Testis (tissue), 3 donors: ENCODE results near the gene PTTG2. TPM values are rescaled to one million over a fixed set of nuclear protein-coding genes. Genes with fewer than 3 reads are reported as not detected.

Experiments used
- DNase-seq: peaks from one replicate; pipeline ENCODE4 v3.0.0-alpha.2; 2019
- H3K27ac ChIP-seq, 2 donors: fragments of 200-600 bp; sonication (generic); one replicate each; pipeline ENCODE4 v1.5.1; 2019
- H3K27me3 ChIP-seq: fragments of 200-600 bp; sonication (generic); one replicate; pipeline ENCODE4 v1.5.1; 2019
- H3K36me3 ChIP-seq: fragments of 200-600 bp; sonication (generic); one replicate; pipeline ENCODE4 v1.5.1; 2017; ENCODE audit warnings: low read depth; ENCODE audit errors: missing control alignments
- H3K4me1 ChIP-seq: fragments of 200-600 bp; sonication (generic); one replicate; pipeline ENCODE4 v1.5.1; 2019
- H3K4me3 ChIP-seq, 2 donors: fragments of 200-600 bp; sonication (generic); one replicate each; pipeline ENCODE4 v1.5.1; 2017 to 2019
- H3K9me3 ChIP-seq: fragments of 200-600 bp; sonication (generic); one replicate; pipeline ENCODE4 v1.5.1; 2017
- POLR2A ChIP-seq: fragments of 450-650 bp; IDR thresholded peaks from one replicate; pipeline ENCODE4 v1.6.1; 2017; ENCODE audit warnings: antibody characterized with exemption, mild to moderate bottlenecking, moderate library complexity
- WGBS, 2 donors: methylation state at CpG; one replicate each; pipeline ENCODE4 v1.1.5; 2018; 5-methylcytosine and 5-hydroxymethylcytosine counted together
- intact Hi-C: fragments of 100-400 bp; cut with DNase I; formaldehyde crosslinking; loops from one replicate; pipeline ENCODE4 v1.15.1; 2023; ENCODE audit warnings: low total_unique reads
- polyA plus RNA-seq: library from polyadenylated mRNA; stranded (reverse); fragments of 350-450 nt; fragmentation: Illumina TruSeq; extraction: RNeasy Lipid Tissue Mini Kit (QIAGEN cat#74804); gene quantifications from one replicate; pipeline ENCODE4 v1.2.3, GENCODE V29; 2014; ENCODE audit warnings: low read depth, low replicate concordance; ENCODE audit not compliant: insufficient read depth
- total RNA-seq, 2 donors: library from RNA; depleted of rRNA; stranded (reverse); fragments of >200 nt; gene quantifications; one replicate each; pipeline ENCODE4 v1.2.3, GENCODE V29; 2016
- TF ChIP-seq, protein P1 (sequence below), 3 experiments: fragments of 450-650 bp in 2 of 3; fragments of 200-600 bp in 1 of 3; sonication (generic) in 1 of 3; IDR thresholded peaks; one replicate each; pipeline ENCODE4 v1.5.1; 2016 to 2019; ENCODE audit warnings: antibody characterized with exemption in 3 of 3, mild to moderate bottlenecking in 2 of 3, moderate library complexity in 1 of 3

Gene PTTG2
- total and polyA plus RNA-seq, 3 donors from 2014 or later, result 0.50 TPM; not detected in 2

- H3K9me3 ChIP-seq, result no peaks in the 10 kb centered on the region
- DNase-seq, result no peak
- WGBS, 2 donors, result 88 to 97% methylated on average over 7 of the region's 7 CpGs
- H3K27ac ChIP-seq, result no peak overlapping the region
- H3K4me3 ChIP-seq, result no peak overlapping the region
- H3K27me3 ChIP-seq, result no peaks in the 10 kb centered on the region
- H3K36me3 ChIP-seq, result no peaks in the 10 kb centered on the region
- TF ChIP-seq, protein P1, sequence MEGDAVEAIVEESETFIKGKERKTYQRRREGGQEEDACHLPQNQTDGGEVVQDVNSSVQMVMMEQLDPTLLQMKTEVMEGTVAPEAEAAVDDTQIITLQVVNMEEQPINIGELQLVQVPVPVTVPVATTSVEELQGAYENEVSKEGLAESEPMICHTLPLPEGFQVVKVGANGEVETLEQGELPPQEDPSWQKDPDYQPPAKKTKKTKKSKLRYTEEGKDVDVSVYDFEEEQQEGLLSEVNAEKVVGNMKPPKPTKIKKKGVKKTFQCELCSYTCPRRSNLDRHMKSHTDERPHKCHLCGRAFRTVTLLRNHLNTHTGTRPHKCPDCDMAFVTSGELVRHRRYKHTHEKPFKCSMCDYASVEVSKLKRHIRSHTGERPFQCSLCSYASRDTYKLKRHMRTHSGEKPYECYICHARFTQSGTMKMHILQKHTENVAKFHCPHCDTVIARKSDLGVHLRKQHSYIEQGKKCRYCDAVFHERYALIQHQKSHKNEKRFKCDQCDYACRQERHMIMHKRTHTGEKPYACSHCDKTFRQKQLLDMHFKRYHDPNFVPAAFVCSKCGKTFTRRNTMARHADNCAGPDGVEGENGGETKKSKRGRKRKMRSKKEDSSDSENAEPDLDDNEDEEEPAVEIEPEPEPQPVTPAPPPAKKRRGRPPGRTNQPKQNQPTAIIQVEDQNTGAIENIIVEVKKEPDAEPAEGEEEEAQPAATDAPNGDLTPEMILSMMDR (IDR thresholded peaks at IDR 0.05), result no peak
- TF ChIP-seq POLR2A, result no peak
- H3K4me1 ChIP-seq, result no peaks in the 10 kb centered on the region
- intact Hi-C loops, result no loop called here
Observed at GRCh38 chr4:37924946-37925345, 35.3 kb upstream of the PTTG2 start.

- H3K4me1 ChIP-seq, result no peaks in the 10 kb centered on the region
- no peak overlapping the region for H3K27ac ChIP-seq
- 87 to 92% methylated on average over 4 of the region's 4 CpGs for WGBS, 2 donors
- intact Hi-C loops, result no loop called here
- no peaks in the 10 kb centered on the region for H3K27me3 ChIP-seq
- H3K4me3 ChIP-seq, result no peak overlapping the region
- TF ChIP-seq POLR2A, result no peak
- TF ChIP-seq, protein P1 (IDR thresholded peaks at IDR 0.05), result no peak
- H3K9me3 ChIP-seq, result no peaks in the 10 kb centered on the region
- no peak for DNase-seq
- H3K36me3 ChIP-seq, result no peaks in the 10 kb centered on the region
Observed at GRCh38 chr4:37927434-37927833, 32.8 kb upstream of the PTTG2 start.

DNA sequence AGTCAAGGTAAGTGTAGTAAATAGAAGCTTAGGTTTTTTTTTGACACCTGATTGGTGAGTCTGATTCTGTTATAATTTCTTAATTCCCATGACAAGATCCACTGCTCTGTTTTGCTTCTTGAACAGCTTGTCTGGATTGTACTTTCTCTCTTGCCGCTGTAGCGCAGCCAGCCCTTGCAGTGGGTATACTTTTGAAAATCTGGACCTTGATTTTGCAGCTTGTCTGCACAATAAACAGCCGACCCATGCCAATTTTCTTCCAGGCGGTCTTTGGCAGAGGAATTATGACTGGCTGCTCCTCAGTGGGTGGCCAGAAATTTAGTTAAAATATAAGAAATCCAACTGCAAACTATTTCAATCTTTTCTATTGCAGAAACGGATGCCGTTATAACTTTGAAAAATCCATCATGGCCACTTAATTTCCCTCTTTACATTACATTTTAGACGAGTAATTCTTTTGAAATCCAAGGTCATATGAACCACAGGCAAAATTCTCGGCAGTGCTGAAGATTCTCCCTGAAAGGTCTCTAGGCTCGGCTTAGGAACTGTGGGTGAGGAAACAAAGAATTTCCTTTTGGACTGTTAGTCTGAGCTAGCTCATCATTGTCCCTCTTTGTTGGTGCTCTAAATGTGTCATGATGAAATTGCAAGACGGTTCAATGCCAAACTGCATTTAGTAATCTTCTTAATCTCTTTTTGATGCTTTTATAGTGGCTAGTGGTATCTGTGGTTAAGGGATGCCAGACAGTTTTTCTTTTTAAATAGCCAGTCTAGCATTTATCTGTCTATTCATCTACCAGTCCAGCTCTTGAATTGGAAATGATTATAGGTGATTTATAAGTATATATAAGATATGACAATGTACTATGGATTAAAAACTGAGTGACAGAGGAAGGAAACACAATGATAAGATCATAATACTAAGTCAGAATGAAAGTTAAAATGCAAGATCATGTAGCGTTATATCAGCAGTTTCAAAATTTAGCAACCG, 31.5 kb upstream of the PTTG2 start:
- Histone ChIP-seq H3K9me3 (no peaks in the 10 kb centered on the region), H3K27me3 (no peaks in the 10 kb centered on the region), H3K36me3 (no peaks in the 10 kb centered on the region), H3K4me3 (no peak overlapping the region), H3K27ac (no peak overlapping the region), H3K4me1 (no peaks in the 10 kb centered on the region)
- no peak for DNase-seq
- TF ChIP-seq, protein P1 (IDR thresholded peaks at IDR 0.05), result no peak
- no peak for TF ChIP-seq POLR2A
- intact Hi-C loops, result no loop called here
- 52 to 60% methylated on average over 12 of the region's 12 CpGs for WGBS, 2 donors

GRCh38 chr4:37934096-37934495, 26.1 kb upstream of the PTTG2 start:
- no peak for TF ChIP-seq POLR2A
- Histone ChIP-seq H3K4me3 (no peak overlapping the region), H3K9me3 (no peaks in the 10 kb centered on the region), H3K27me3 (no peaks in the 10 kb centered on the region), H3K36me3 (no peaks in the 10 kb centered on the region), H3K4me1 (no peaks in the 10 kb centered on the region), H3K27ac (no peak overlapping the region)
- WGBS, 2 donors, result 87 to 95% methylated on average over 8 of the region's 8 CpGs
- DNase-seq, result no peak
- intact Hi-C loops, result no loop called here

- intact Hi-C loops, result no loop called here
- no peak for TF ChIP-seq POLR2A
- TF ChIP-seq, protein P1 (IDR thresholded peaks at IDR 0.05), result no peak
- WGBS, 2 donors, result 81 to 92% methylated on average over 3 of the region's 3 CpGs
- no peaks in the 10 kb centered on the region for H3K4me1 ChIP-seq
- H3K36me3 ChIP-seq, result no peaks in the 10 kb centered on the region
- H3K4me3 ChIP-seq, result no peak overlapping the region
- no peaks in the 10 kb centered on the region for H3K27me3 ChIP-seq
- no peaks in the 10 kb centered on the region for H3K9me3 ChIP-seq
- H3K27ac ChIP-seq, result no peak overlapping the region
- no peak for DNase-seq
Observed at GRCh38 chr4:37934609-37935008, 25.6 kb upstream of the PTTG2 start.
